Adrenal gland (tissue), 5 donors: ENCODE results near the gene UPK1B.

Experiments used
- POLR2A ChIP-seq, 2 donors: fragments of 450-650 bp; IDR thresholded peaks; one replicate each; pipeline ENCODE4 v1.6.1; 2017; ENCODE audit warnings: antibody characterized with exemption in 2 of 2, mild to moderate bottlenecking in 2 of 2, moderate library complexity in 1 of 2
- TF ChIP-seq, protein P1 (sequence below), 6 experiments: fragments of 450-650 bp in 4 of 6; fragments of 200-600 bp in 2 of 6; sonication (generic) in 1 of 6; IDR thresholded peaks; 1 replicate in 5 of 6; 2 replicates in 1 of 6; pipeline versions ENCODE4 v1.5.1 to v1.8.0; 2016 to 2021; ENCODE audit warnings: antibody characterized with exemption in 6 of 6, mild to moderate bottlenecking in 2 of 6, moderate library complexity in 1 of 6
- donor health status: DM: no; HTN: no; CAD: no.

GRCh38 chr3:119245778-119246177, 72.4 kb downstream of the UPK1B start:
- TF ChIP-seq, protein P1, sequence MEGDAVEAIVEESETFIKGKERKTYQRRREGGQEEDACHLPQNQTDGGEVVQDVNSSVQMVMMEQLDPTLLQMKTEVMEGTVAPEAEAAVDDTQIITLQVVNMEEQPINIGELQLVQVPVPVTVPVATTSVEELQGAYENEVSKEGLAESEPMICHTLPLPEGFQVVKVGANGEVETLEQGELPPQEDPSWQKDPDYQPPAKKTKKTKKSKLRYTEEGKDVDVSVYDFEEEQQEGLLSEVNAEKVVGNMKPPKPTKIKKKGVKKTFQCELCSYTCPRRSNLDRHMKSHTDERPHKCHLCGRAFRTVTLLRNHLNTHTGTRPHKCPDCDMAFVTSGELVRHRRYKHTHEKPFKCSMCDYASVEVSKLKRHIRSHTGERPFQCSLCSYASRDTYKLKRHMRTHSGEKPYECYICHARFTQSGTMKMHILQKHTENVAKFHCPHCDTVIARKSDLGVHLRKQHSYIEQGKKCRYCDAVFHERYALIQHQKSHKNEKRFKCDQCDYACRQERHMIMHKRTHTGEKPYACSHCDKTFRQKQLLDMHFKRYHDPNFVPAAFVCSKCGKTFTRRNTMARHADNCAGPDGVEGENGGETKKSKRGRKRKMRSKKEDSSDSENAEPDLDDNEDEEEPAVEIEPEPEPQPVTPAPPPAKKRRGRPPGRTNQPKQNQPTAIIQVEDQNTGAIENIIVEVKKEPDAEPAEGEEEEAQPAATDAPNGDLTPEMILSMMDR (IDR thresholded peaks at IDR 0.05), result no peak
- no peak for TF ChIP-seq POLR2A (IDR thresholded peaks at IDR 0.05)
